ENCODE results near the gene APBB1IP. TPM values are rescaled to one million over a fixed set of nuclear protein-coding genes. Genes with fewer than 3 reads are reported as not detected.

APBB1IP gene
- total and polyA plus RNA-seq, 2 donors from 2014 or later = 4.1 to 20.5 TPM

- Histone ChIP-seq H3K9me3 (ENCODE audit: control insufficient read depth in 2 of 3, insufficient read depth in 1 of 3, low read length in 3 of 3) (peaks cover 0 to 7% (median 0%) of the 10 kb centered on the region in 3 donors), H3K4me1 (ENCODE audit: control insufficient read depth in 2 of 3, insufficient read depth in 2 of 3, low read depth in 1 of 3, low read length in 3 of 3) (no peaks in the 10 kb centered on the region), H3K27ac (ENCODE audit: low read depth in 2 of 2, low read length in 2 of 2) (no peak overlapping the region), H3K9ac (ENCODE audit: low read length in 3 of 3) (no peak overlapping the region), H3K4me3 (ENCODE audit: low read length in 3 of 3) (no peak overlapping the region), H3K36me3 (ENCODE audit: control insufficient read depth in 2 of 3, insufficient read depth in 3 of 3, low read length in 3 of 3) (no peaks in the 10 kb centered on the region), H3K27me3 (ENCODE audit: control insufficient read depth, insufficient read depth, low read length) (no peaks in the 10 kb centered on the region)
- FAIRE-seq = no peak
- no peak for DNase-seq
- intact Hi-C loops (cut with DNase I) = no loop called here
- TF ChIP-seq CTCF (IDR thresholded peaks at IDR 0.05; ENCODE audit: borderline replicate concordance, extremely low read depth, insufficient read depth) = no peak
These were observed 86.2 kb downstream of the APBB1IP start for GRCh38 chr10:26524161-26524896.

GRCh38 chr10:26525586-26525985 is 87.4 kb downstream of the APBB1IP start:
- no peaks in the 10 kb centered on the region for H3K4me1 ChIP-seq (ENCODE audit: control insufficient read depth in 2 of 3, insufficient read depth in 2 of 3, low read depth in 1 of 3, low read length in 3 of 3)
- intact Hi-C loops (cut with DNase I) = no loop called here
- no peak for DNase-seq
- H3K9ac ChIP-seq (ENCODE audit: low read length in 3 of 3) = no peak overlapping the region
- no peak overlapping the region for H3K4me3 ChIP-seq (ENCODE audit: low read length in 3 of 3)
- no peak for TF ChIP-seq CTCF (IDR thresholded peaks at IDR 0.05; ENCODE audit: borderline replicate concordance, extremely low read depth, insufficient read depth)
- no peak overlapping the region for H3K27ac ChIP-seq (ENCODE audit: low read depth in 2 of 2, low read length in 2 of 2)
- no peaks in the 10 kb centered on the region for H3K36me3 ChIP-seq (ENCODE audit: control insufficient read depth in 2 of 3, insufficient read depth in 3 of 3, low read length in 3 of 3)
- FAIRE-seq = no peak
- H3K27me3 ChIP-seq (ENCODE audit: control insufficient read depth, insufficient read depth, low read length) = no peaks in the 10 kb centered on the region
- peaks cover 0 to under 1% (median 0%) of the 10 kb centered on the region in 3 donors for H3K9me3 ChIP-seq (ENCODE audit: control insufficient read depth in 2 of 3, insufficient read depth in 1 of 3, low read length in 3 of 3)

- intact Hi-C loops (cut with DNase I) = no loop called here
- Histone ChIP-seq H3K4me3 (ENCODE audit: low read length in 3 of 3) (no peak overlapping the region), H3K4me1 (ENCODE audit: control insufficient read depth in 2 of 3, insufficient read depth in 2 of 3, low read depth in 1 of 3, low read length in 3 of 3) (no peaks in the 10 kb centered on the region), H3K36me3 (ENCODE audit: control insufficient read depth in 2 of 3, insufficient read depth in 3 of 3, low read length in 3 of 3) (no peaks in the 10 kb centered on the region), H3K9me3 (ENCODE audit: control insufficient read depth in 2 of 3, insufficient read depth in 1 of 3, low read length in 3 of 3) (no peaks in the 10 kb centered on the region), H3K27ac (ENCODE audit: low read depth in 2 of 2, low read length in 2 of 2) (no peak overlapping the region), H3K27me3 (ENCODE audit: control insufficient read depth, insufficient read depth, low read length) (no peaks in the 10 kb centered on the region), H3K9ac (ENCODE audit: low read length in 3 of 3) (no peak overlapping the region)
- FAIRE-seq (no peak), DNase-seq (no peak)
- no peak for TF ChIP-seq CTCF (IDR thresholded peaks at IDR 0.05; ENCODE audit: borderline replicate concordance, extremely low read depth, insufficient read depth)
These were observed 88.9 kb downstream of the APBB1IP start for GRCh38 chr10:26527018-26527417.
